Endothelial cell of umbilical vein (primary cell): ENCODE data around the gene FGF12.

Experiments
- CTCF ChIP-seq, 2 donors: IDR thresholded peaks; 1 replicate in 1 of 2; 2 replicates in 1 of 2; pipeline ENCODE4 v1.5.1; 2011; ENCODE audit warnings: low read length in 2 of 2, mild to moderate bottlenecking in 2 of 2, moderate library complexity in 2 of 2, control low read depth in 1 of 2, inconsistent platforms in 1 of 2, low read depth in 1 of 2; ENCODE audit not compliant: insufficient read depth in 1 of 2; ENCODE audit errors: extremely low read depth in 1 of 2
- EZH2 ChIP-seq: IDR thresholded peaks from 2 replicates; pipeline ENCODE4 v1.6.1; 2012; ENCODE audit warnings: borderline replicate concordance, low read depth, mild to moderate bottlenecking, moderate library complexity, low read length, inconsistent platforms; ENCODE audit not compliant: severe bottlenecking
- JUN ChIP-seq: IDR thresholded peaks from 2 replicates; pipeline ENCODE4 v1.6.1; 2011; ENCODE audit warnings: borderline replicate concordance, low read depth; ENCODE audit not compliant: insufficient read length, insufficient read depth
- POLR2A ChIP-seq: IDR thresholded peaks from 2 replicates; pipeline ENCODE4 v1.6.1; 2012; ENCODE audit warnings: low read depth, mild to moderate bottlenecking, control low read depth, low read length
- POLR2AphosphoS5 ChIP-seq: IDR thresholded peaks from 2 replicates; pipeline ENCODE4 v1.6.1; 2012; ENCODE audit warnings: low read depth, mild to moderate bottlenecking, control low read depth, low read length, moderate library complexity; ENCODE audit not compliant: insufficient read depth

DNA sequence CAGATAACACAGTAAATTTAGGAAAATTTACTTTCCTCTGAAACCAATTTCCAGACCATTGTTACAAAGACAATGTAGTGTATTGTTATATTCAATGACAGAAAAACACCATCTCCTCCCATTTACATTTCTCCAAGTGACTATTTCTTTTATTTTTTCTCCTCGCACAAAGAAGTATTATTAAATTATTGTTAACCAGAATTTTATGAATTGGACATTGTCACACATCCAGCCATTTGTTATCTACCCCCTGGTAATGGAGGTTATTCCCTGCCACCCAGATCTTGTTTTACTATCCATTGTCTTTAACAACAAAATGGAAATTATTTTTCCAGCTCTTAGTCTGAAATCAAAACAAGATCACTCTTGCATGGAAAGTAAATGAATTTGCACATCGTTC is 511.3 kb downstream of the FGF12 start:
- TF ChIP-seq CTCF (IDR thresholded peaks at IDR 0.05; ENCODE audit: extremely low read depth in 1 of 2, insufficient read depth in 1 of 2, low read depth in 1 of 2, low read length in 2 of 2) (no peak), EZH2 (no peak), POLR2AphosphoS5 (no peak), POLR2A (no peak), JUN (no peak)
